Nephron (organoid): ENCODE measurements around the gene CIART.

Source experiments
- H3K27ac Mint-ChIP-seq, 3 experiments: 2 replicates each; pipeline ENCODE4 v1.8.0; 2020; ENCODE audit warnings: mixed read lengths in 3 of 3, mild to moderate bottlenecking in 2 of 3, moderate library complexity in 1 of 3
- H3K27me3 Mint-ChIP-seq: 2 replicates; pipeline ENCODE4 v1.8.0; 2021; ENCODE audit warnings: low read depth, mild to moderate bottlenecking, moderate library complexity, mixed read lengths
- H3K36me3 Mint-ChIP-seq: 2 replicates; pipeline ENCODE4 v1.8.0; 2020; ENCODE audit warnings: low read depth, mixed read lengths
- H3K4me1 Mint-ChIP-seq: 2 replicates; pipeline ENCODE4 v1.8.0; 2020; ENCODE audit warnings: mixed read lengths
- H3K4me3 Mint-ChIP-seq, 3 experiments: 2 replicates each; pipeline ENCODE4 v1.8.0; 2020; ENCODE audit warnings: mild to moderate bottlenecking in 3 of 3, mixed read lengths in 3 of 3, moderate library complexity in 2 of 3
- H3K9me3 Mint-ChIP-seq: 2 replicates; pipeline ENCODE4 v1.8.0; 2020; ENCODE audit warnings: mixed read lengths
- CTCF ChIP-seq, 3 experiments: fragments of 200-600 bp; sonication (generic); IDR thresholded peaks; one replicate each; pipeline ENCODE4 v1.5.0; 2021; ENCODE audit warnings: antibody characterized with exemption in 3 of 3; ENCODE audit not compliant: unreplicated experiment in 3 of 3

Gene CIART

GRCh38 chr1:150268340-150268704 is 14.0 kb upstream of the CIART start:
- Mint-ChIP-seq H3K27ac (peak overlapping the region; percentile 94 to 97 (median 97)), H3K36me3 (peaks cover 21% of the 10 kb centered on the region), H3K4me1 (peaks cover 40% of the 10 kb centered on the region), H3K27me3 (no peaks in the 10 kb centered on the region), H3K9me3 (no peaks in the 10 kb centered on the region), H3K4me3 (peak overlapping the region; percentile 89 to 100 (median 92))
- TF ChIP-seq CTCF (IDR thresholded peaks at IDR 0.05; ENCODE audit: unreplicated experiment in 3 of 3): no peak

GRCh38 chr1:150268705-150269403 is 13.5 kb upstream of the CIART start, which contains the start of gene APH1A:
Gene APH1A (minus strand): TSS chr1:150269016. CDS start chr1:150268810, 206 bp downstream.
- Mint-ChIP-seq H3K9me3 (no peaks in the 10 kb centered on the region), H3K27me3 (no peaks in the 10 kb centered on the region), H3K4me3 (peak within 1 kb of the TSS; percentile 89 to 100 (median 92)), H3K27ac (peak within 1 kb of the TSS; percentile 94 to 97 (median 97)), H3K4me1 (peaks cover 45% of the 10 kb centered on the region), H3K36me3 (peaks cover 25% of the 10 kb centered on the region)
- no peak for TF ChIP-seq CTCF (IDR thresholded peaks at IDR 0.05; ENCODE audit: unreplicated experiment in 3 of 3)

- no peaks in the 10 kb centered on the region for H3K9me3 Mint-ChIP-seq
- no peaks in the 10 kb centered on the region for H3K27me3 Mint-ChIP-seq
- peaks cover 46% of the 10 kb centered on the region for H3K4me1 Mint-ChIP-seq
- H3K27ac Mint-ChIP-seq: peak overlapping the region; percentile 94 to 97 (median 97)
- TF ChIP-seq CTCF (IDR thresholded peaks at IDR 0.05; ENCODE audit: unreplicated experiment in 3 of 3): no peak
- peaks cover 24% of the 10 kb centered on the region for H3K36me3 Mint-ChIP-seq
- H3K4me3 Mint-ChIP-seq: peak overlapping the region; percentile 89 to 100 (median 92)
Measured at GRCh38 chr1:150269451-150269850, 12.9 kb upstream of the CIART start.

- peak overlapping the region; percentile 84 to 90 (median 88) for H3K4me3 Mint-ChIP-seq
- H3K4me1 Mint-ChIP-seq: peaks cover 46% of the 10 kb centered on the region
- peak overlapping the region; percentile 97 to 98 (median 97) for H3K27ac Mint-ChIP-seq
- no peaks in the 10 kb centered on the region for H3K9me3 Mint-ChIP-seq
- H3K27me3 Mint-ChIP-seq: peaks cover 6% of the 10 kb centered on the region
- no peak for TF ChIP-seq CTCF (IDR thresholded peaks at IDR 0.05; ENCODE audit: unreplicated experiment in 3 of 3)
- peaks cover 23% of the 10 kb centered on the region for H3K36me3 Mint-ChIP-seq
Measured at GRCh38 chr1:150271291-150271959, 10.9 kb upstream of the CIART start.

GRCh38 chr1:150273311-150273710 is 9.0 kb upstream of the CIART start:
- TF ChIP-seq CTCF (IDR thresholded peaks at IDR 0.05; ENCODE audit: unreplicated experiment in 3 of 3): no peak
- Mint-ChIP-seq H3K4me1 (peaks cover 35% of the 10 kb centered on the region), H3K36me3 (peaks cover 24% of the 10 kb centered on the region), H3K9me3 (no peaks in the 10 kb centered on the region), H3K4me3 (peak overlapping the region; percentile 84 to 90 (median 88)), H3K27me3 (peaks cover 6% of the 10 kb centered on the region), H3K27ac (peak overlapping the region; percentile 97 to 98 (median 97))
